ACHN (cell line): ENCODE results near the gene CREBL2.

Experiments
- DNase-seq: peaks from one replicate; pipeline ENCODE4 v3.0.0-alpha.2; 2015
- in situ Hi-C: cut with HindIII; loops from 2 replicates; pipeline ENCODE4 v1.10.0; 2017; ENCODE audit warnings: low sequenced_read_pairs, low pct_ligation_motif_present, low pct_unique_long_range_greater_than_20kb

Gene CREBL2

DNA sequence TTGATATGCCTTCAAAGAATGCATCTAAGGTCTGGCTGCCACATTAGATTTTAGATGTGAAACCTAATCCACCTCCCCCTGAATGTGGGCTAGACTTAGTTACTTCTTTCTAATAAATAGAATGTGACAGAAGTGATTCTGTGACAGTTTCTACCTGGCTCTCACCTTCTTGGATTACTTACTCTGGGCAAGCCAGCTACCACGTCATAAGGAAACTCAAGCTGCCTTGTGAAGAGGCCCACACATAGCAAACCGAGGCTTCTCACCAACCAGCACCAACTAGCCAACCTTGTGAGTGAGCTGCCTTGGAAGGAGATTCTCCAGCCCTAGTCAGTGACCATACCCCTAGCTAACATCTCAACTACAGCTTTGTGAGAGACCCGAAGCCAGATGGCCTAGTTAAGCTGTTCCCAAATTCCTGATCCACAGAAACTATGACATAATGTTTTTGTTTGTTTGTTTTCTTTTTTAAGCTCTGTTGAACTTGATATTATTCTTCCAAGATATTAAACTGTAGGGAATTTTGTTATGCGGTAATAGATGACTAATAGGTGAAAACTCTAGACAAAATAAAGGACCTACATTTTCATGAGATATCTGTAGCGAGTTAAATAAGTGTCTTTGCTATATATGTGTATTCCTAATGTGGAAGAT, 78.1 kb downstream of the CREBL2 start:
- DNase-seq: no peak
- in situ Hi-C loops: no loop called here

DNA sequence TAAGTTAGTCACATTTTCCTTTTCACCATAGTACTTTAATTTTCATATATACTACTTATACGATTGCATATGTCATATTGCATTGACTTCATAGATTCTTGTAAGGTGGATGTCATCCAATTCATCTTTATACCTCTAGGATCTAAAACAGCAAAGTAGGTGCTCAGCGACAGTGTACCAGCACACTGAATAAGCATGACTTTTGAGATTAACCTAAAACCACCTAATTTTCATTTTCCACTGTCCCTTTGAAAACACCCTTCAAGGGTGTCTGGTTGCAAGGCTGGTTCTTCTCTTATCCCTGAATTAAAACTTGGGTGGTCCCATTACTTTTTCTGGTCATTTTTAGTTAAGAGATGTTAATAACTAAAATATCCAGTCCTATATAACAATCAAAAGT, 79.9 kb downstream of the CREBL2 start:
- DNase-seq: no peak
- in situ Hi-C loops: no loop called here

DNA sequence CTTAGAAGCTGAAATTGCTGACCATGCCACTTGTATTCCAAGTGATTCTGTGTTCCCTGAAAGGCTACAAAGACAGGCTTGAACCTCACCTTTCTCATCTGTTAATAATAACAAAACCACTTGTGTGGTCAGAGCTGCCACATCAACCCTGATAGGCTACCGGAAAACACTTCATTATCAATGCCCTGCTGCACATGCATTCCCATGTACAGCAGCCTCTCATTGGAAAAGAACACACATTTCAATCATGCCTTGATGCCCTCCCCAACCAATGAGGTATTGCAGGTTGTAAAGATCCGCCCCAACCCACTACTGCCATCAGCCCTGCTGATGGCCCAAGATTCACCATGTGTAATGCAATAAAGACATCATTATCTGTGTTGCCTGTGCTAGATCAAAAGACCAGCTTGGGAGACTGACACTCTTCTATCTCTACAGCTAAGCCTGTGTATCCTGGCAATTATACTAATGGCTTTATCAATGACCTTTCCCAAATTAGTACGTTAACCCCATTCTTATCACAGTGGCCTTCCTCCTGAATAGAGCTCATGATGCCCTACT, 81.5 kb downstream of the CREBL2 start:
- no peak for DNase-seq
- in situ Hi-C loops: no loop called here
